ENCODE measurements around the gene WAC. TPM values are rescaled to one million over a fixed set of nuclear protein-coding genes. Genes with fewer than 3 reads are reported as not detected.

WAC gene
- total and polyA plus RNA-seq, 12 donors, result 23.6 to 143 (median 104) TPM

GRCh38 chr10:28594406-28594805 lies 61.5 kb downstream of the WAC start:
- Histone ChIP-seq H3K27me3 (no peaks in the 10 kb centered on the region), H3K4me1 (replicated peaks in 1 of 2) (peaks cover 5 to 46% of the 10 kb centered on the region in 2 donors), H3K9me3 (replicated peaks in 1 of 3) (no peaks in the 10 kb centered on the region), H3K27ac (no peak overlapping the region), H3K36me3 (replicated peaks in 1 of 2) (peaks cover 0 to 31% of the 10 kb centered on the region in 2 donors), H3K4me3 (no peak overlapping the region)
- WGBS, 4 donors, result 88 to 89% (median 88%) methylated on average over 5 of the region's 5 CpGs
- intact Hi-C loops (cut with DNase I), result no loop called here
- no peak for TF ChIP-seq POLR2A (IDR thresholded peaks at IDR 0.05)
- no peak for DNase-seq

GRCh38 chr10:28595613-28596012 lies 62.7 kb downstream of the WAC start:
- H3K36me3 ChIP-seq (replicated peaks in 1 of 2), result peaks cover 0 to 21% of the 10 kb centered on the region in 2 donors
- no peak overlapping the region for H3K27ac ChIP-seq
- 71 to 82% (median 80%) methylated on average over 3 of the region's 3 CpGs for WGBS, 4 donors
- intact Hi-C loops (cut with DNase I), result no loop called here
- H3K4me3 ChIP-seq, result no peak overlapping the region
- no peaks in the 10 kb centered on the region for H3K9me3 ChIP-seq (replicated peaks in 1 of 3)
- no peak for TF ChIP-seq POLR2A (IDR thresholded peaks at IDR 0.05)
- no peak for TF ChIP-seq CTCF (IDR thresholded peaks at IDR 0.05)
- no peak for DNase-seq
- H3K27me3 ChIP-seq, result no peaks in the 10 kb centered on the region
- H3K4me1 ChIP-seq (replicated peaks in 1 of 2), result peaks cover 5 to 46% of the 10 kb centered on the region in 2 donors

- Histone ChIP-seq H3K4me1 (replicated peaks in 1 of 2) (peaks cover 7 to 35% of the 10 kb centered on the region in 2 donors), H3K27me3 (no peaks in the 10 kb centered on the region), H3K4me3 (no peak overlapping the region), H3K27ac (no peak overlapping the region), H3K36me3 (replicated peaks in 1 of 2) (no peaks in the 10 kb centered on the region), H3K9me3 (replicated peaks in 1 of 3) (no peaks in the 10 kb centered on the region)
- DNase-seq, result no peak
- intact Hi-C loops (cut with DNase I), result loop anchor here (10.0 kb wide), 2 partner anchors 55 to 65 kb away; partner anchors contain the start of gene WAC (in 1 of the 2)
- TF ChIP-seq POLR2A (IDR thresholded peaks at IDR 0.05) (no peak), CTCF (IDR thresholded peaks at IDR 0.05) (no peak)
- 79 to 83% (median 81%) methylated on average over 2 of the region's 2 CpGs for WGBS, 4 donors
These were observed 67.1 kb downstream of the WAC start for GRCh38 chr10:28600056-28600455.

GRCh38 chr10:28601012-28601411 lies 68.1 kb downstream of the WAC start:
- Histone ChIP-seq H3K27me3 (no peaks in the 10 kb centered on the region), H3K4me3 (no peak overlapping the region), H3K9me3 (replicated peaks in 1 of 3) (no peaks in the 10 kb centered on the region), H3K27ac (no peak overlapping the region), H3K4me1 (replicated peaks in 1 of 2) (peaks cover 7 to 36% of the 10 kb centered on the region in 2 donors), H3K36me3 (replicated peaks in 1 of 2) (no peaks in the 10 kb centered on the region)
- 85 to 97% (median 91%) methylated on average over 4 of the region's 4 CpGs for WGBS, 4 donors
- no peak for DNase-seq
- TF ChIP-seq CTCF (IDR thresholded peaks at IDR 0.05), result no peak
- no peak for TF ChIP-seq POLR2A (IDR thresholded peaks at IDR 0.05)
- intact Hi-C loops (cut with DNase I), result loop anchor here (10.0 kb wide), 2 partner anchors 56 to 66 kb away; partner anchors contain the start of gene WAC (in 1 of the 2)
